NCI-H2081 treated with DMSO at 0.1 percent for 48 hours (cell line): Measurements from ENCODE around the gene SLC35F3.
"Not testable (repeated sequence)": the region's sequence is repeated elsewhere in the genome, so short reads cannot be mapped to it uniquely, and the experiment has no call there.

ENCODE experiments used
- DNase-seq: peaks from one replicate; lab custom pipeline; 2025; lab: John Stamatoyannopoulos, UW

SLC35F3 gene

DNA sequence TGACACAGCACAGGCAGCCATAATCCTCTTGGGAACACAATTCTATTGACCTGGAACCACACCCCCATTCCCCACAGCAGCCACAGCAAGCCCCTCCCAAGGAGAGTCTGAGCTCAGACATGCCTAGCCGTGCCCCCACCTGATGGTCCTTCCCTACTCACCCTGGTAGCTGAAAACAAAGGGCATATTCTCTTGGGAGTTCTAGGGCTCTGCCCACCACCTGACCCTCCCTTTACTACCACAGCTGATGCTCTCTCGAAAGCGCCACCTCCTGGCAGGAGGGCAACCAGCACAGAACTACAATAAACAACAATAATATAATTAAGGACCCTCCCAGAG is 283.9 kb downstream of the SLC35F3 start:
- DNase-seq: no peak

- no peak for DNase-seq
Measured at GRCh38 chr1:234197839-234198238, 293.4 kb downstream of the SLC35F3 start.

- DNase-seq: no peak
Measured at GRCh38 chr1:234199476-234200127, 295.1 kb downstream of the SLC35F3 start.

- DNase-seq: no peak
Measured at GRCh38 chr1:234200566-234200965, 296.1 kb downstream of the SLC35F3 start.

DNA sequence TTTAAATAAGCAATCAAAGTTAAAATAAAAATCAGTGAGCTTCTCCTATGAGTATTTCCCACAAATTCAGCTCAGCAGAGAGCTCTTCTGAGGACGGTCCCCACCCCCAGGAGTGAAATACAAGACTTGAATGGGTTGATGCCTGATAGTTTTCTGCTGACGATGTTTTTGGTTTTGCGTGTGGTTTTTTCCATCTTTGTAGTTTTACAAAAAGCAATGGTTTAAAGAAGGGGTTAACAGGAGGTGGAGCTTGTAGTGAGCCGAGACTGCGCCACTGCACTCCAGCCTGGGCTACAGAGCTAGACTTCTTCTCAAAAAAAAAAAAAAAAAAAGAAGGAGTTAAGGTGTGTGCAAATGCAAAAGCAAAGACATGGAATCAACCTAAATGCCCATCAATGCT is 297.1 kb downstream of the SLC35F3 start:
- no peak for DNase-seq

DNA sequence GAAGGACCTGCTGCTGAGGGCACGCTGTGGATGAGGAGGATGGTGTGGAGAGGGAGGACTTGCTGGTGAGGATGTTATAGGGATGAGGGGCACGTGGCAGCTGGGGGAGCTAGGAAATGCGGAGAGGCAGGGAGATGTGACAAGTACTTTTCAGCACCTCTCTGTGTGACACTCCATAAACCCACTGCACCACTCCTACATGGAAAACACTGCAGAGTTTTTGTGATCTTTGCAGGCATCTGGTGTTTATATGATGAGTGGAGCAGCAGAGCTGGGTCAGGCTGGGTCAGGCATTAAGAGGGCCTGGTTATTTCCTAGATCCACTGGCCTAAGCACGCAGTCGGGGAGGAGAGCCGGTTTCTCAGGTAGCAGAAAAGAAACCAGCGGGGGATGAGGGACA is 301.5 kb downstream of the SLC35F3 start:
- DNase-seq: no peak

- no peak for DNase-seq
Measured at GRCh38 chr1:234206651-234207284, 302.3 kb downstream of the SLC35F3 start.

DNA sequence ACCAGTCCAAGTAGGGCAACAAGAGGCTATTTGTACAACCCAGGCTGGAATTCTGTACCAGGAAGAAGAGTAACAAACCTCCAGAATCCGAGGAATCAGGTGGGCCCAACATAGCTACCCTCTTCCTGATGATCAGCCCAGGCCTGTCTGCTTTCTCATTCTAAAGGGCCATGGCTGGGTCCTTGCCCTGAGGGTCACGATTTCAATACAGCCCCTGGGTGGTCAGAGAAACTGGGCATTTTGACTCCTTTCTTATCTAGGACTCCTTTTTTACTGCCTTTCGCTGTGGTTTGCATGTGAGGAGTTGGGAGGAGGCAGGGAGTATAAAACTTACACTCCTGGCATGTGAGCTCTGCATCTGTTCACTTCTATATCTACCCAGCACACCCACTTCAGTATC is 303.9 kb downstream of the SLC35F3 start:
- DNase-seq: no peak

DNA sequence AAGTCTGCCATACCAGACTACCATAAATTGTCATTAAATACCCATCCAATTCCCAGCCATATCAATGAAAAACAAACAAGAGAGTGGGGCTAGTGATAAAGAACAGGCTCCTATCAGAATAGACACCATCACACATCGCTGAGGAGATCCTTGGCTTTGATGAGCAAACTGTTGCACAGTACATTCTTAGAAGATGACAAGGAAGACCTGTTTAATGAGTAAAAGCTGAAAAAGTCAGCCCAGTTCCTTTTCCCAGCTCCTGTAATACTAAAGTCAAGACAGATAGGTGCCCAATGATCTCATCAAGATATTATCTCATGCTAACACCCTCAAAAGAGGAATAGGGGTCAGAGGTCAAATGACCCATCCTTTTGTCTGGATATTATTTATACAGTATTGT is 304.3 kb downstream of the SLC35F3 start:
- DNase-seq: no peak

GRCh38 chr1:234210429-234210828 is 306.0 kb downstream of the SLC35F3 start:
- DNase-seq: not testable (repeated sequence)

- not testable (repeated sequence) for DNase-seq
Measured at GRCh38 chr1:234211855-234212254, 307.4 kb downstream of the SLC35F3 start.

DNA sequence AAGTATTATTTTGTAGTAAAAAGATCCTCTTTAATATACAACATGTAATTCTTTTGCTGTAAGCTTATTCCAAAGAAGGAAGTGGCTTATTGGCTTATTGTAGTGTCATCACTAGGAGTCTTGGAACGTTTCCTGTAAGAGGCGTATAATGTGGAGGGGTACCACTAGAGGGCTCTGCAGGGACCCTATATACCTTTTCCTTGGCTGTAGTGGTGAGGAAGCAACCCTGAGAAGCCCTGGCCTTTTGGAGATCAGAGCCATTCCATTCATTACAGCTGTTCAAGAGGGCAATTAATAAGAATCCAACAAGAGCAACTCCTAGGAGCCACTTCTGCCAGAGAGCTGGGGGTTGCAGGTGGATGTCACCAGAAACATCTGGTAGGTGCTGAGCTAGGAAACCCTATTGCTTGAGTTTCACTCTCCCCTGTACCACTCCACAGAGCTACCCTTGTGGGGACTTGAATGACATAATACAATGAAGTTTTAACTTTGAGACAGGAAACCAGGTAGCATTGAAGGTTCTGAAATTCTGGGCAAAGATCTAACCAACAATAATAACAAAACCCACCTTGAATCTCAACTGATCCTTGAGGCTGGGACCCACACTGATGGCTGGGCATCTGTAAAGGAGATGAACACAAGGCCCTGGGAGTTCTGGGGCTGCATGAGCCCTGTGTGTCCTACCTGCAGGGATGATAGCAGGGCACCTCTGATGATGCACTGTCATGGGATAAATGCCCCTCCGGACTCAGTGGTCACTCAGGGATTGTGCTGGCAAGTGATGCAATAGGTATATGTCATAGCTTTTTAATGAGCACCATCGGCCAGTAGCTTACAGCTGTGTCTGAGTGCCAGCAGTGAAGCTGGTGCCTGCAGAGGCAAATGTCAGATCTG is 308.5 kb downstream of the SLC35F3 start:
- no peak for DNase-seq

DNA sequence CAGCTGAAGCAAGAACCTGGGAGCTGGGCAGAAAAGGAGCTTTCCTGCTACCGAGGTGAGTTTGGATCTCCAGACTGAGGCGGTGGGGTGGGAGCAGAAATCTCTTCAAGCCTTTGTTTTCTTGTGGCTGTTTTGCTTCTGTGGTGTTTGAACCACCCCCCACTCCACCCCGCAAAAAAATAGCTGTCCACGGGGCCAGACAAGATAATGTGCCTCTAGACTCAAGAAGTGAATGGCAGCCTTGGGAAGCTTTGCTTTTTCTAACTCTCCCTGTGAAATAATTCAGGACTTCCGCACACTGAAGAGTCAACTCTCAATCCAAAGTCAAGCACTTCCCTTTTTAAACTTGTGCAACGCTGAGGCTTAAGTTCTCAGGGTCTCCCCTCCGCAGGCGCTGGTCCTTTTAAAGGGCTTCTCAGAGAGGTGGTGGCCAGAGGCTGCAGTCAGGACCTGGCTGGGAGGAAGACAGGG is 309.2 kb downstream of the SLC35F3 start:
- DNase-seq: no peak

DNA sequence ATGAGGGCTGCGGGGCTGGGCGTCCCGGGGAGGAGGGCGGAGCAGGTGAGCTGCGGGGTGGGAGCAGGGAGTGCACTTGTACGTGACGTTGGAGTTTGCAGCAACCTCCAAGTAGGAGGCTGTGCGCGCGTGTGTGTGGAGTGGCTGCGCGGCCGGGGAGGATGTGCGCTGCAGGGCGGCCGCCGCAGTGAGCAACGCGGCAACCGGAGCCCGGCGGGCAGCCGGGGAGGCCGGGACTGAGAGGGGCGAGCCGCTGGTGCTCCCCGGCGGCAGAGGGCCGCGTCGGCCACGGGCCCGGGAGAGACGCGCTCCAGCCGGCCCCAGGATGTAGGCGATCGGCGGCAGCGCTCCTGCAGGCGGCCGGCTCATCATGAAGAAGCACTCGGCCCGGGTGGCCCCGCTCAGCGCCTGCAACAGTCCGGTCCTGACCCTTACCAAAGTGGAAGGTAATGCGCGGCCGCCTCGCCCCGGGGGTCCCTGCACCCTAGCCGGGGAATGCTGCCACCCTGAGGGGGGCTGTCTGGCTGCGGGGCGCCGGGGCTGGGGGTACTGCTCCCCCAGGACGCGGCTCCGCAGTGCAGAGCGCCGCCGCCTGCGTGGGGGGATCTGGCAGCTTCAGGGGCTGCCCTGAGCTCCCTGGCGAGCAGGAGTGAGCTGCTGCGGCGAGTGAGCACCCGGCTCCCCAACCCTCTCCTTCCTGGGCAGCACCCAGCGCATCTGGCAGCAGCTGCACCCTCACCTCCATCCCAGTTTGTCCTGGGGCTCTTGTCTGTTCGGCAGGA is 309.8 kb downstream of the SLC35F3 start:
- DNase-seq: no peak

GRCh38 chr1:234214911-234215892 is 310.7 kb downstream of the SLC35F3 start:
- no peak for DNase-seq

GRCh38 chr1:234216116-234216703 is 311.7 kb downstream of the SLC35F3 start:
- DNase-seq: no peak

DNA sequence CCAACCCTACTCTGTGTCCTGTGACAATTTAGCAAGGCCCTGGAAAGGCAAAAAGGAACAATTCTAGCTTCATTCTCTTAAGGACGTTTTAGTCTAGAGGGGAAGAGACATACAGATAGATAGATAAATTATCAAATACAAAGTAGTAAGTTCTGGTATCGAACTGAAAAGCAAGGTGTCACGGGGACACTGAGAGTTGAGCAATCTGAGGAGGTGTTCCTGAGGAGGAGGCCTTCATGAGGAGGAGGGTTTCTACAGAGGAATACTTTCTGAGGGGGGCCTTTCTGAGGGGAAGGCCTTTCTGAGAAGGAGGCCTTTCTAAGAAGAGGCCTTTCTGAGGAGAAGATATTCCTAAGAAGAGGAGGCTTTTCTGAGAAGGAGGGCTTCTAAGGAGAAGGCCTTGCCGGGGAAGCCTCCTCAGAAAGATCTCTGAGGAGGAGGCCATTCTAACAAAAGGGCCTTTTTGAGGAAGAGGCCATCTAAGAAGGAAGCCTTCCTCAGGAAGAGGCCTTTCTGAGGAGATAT is 312.9 kb downstream of the SLC35F3 start:
- no peak for DNase-seq

DNA sequence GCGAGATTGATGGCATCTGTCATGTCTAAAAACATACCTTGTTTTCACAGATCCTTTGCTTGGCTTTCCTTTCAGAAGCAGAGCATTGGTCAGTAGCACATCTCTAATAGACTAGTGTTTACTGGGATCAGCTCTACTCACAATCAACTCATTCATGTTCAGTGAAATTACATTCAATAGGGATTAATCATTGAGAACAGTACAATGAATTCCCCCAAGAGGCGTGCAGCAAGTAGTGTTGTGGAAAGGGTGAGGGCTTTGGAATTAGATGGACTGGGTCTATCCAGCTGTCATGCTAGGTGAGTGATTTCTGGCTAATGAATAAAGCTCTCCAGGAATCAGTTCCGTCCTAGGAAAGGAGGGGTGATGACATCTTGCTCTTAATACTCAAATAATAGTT is 313.6 kb downstream of the SLC35F3 start:
- DNase-seq: no peak

DNA sequence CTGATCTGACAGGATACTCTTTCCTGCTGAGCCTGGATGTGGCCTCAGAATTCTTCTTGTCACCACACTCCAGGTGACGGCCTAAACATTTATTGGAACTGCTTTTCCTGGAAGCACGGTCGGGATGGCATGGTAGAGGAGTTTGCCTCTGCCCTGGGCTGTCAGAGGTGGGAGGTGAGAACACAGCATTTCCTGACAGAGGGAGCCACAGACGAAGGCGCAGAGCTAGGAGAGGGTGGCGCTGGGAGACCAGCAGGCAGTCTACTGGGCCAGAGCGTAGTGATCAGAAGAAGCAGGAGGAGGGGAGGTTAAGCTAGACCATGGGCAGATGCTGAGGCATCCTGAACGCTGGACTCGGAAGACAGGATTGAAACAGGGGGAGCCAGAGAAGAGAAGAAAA is 315.2 kb downstream of the SLC35F3 start:
- no peak for DNase-seq

GRCh38 chr1:234221601-234222000 is 317.1 kb downstream of the SLC35F3 start:
- DNase-seq: no peak
